Central memory CD4-positive, alpha-beta T cell (primary cell): ENCODE data around the gene C1QTNF4.
A peak's percentile ranks its signal among the peaks of the same experiment; 100 is the strongest.
"Not testable (repeated sequence)": the region's sequence is repeated elsewhere in the genome, so short reads cannot be mapped to it uniquely, and the experiment has no call there.

ENCODE experiments used
- DNase-seq: peaks from one replicate; pipeline ENCODE4 v3.0.0; 2022
- total RNA-seq, 3 experiments: gene quantifications; one replicate each; lab custom pipeline; 2026; lab: John Stamatoyannopoulos, UW

The C1QTNF4 gene
- total RNA-seq, result 0 to 0.19 (median 0.11) reads per million in 3 experiments

DNA sequence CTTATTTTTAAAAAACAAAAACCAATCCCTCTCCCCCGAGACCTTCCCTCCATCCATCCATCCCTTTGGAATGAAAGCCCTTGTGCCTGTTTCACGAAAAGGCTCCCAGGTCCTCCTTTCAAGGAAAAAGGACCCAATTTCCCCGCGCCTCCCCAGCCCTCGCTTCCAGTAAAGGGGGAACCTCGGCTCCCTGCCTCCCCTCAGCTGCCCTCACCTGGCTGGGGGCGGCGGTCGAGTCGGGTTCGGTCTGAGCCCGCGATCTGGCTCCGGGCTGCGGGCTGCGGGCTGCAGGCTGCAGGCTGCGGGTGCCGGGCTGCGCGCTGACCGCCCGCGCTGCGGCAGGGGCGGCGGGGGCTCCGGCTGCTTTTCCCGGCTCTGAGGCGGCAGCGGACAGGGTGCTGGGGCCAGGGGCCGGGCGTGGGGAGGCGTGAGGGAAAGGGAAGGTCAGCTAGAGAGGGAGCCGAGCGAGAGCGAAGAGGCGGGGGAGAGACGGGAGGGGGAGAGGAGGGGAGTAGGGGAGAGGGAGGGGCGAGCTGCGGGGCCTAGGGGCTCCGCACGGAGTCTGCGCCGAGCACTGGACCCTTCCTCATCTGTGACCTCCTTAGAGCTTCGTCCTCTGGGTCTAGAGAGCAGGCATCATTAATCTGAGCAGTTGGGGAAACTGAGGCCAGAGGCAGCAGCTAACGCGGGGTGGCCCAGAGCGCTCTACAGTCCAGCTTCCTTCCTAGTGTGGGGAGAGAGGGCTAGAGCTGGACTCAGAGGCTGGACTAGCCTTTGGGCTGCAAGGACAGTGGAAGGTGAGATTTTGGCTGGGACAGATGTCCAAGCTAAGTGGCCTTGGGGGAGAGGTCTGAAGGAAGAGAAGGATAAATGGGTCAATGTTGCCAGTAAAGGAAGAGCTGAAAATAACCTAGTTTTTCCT, at the start of gene C1QTNF4:
Gene C1QTNF4 (minus strand): TSS at position 478 of the 922 bp plus-strand sequence. CDS start 3,601 bp downstream, outside the sequence.
- no peak for DNase-seq

DNA sequence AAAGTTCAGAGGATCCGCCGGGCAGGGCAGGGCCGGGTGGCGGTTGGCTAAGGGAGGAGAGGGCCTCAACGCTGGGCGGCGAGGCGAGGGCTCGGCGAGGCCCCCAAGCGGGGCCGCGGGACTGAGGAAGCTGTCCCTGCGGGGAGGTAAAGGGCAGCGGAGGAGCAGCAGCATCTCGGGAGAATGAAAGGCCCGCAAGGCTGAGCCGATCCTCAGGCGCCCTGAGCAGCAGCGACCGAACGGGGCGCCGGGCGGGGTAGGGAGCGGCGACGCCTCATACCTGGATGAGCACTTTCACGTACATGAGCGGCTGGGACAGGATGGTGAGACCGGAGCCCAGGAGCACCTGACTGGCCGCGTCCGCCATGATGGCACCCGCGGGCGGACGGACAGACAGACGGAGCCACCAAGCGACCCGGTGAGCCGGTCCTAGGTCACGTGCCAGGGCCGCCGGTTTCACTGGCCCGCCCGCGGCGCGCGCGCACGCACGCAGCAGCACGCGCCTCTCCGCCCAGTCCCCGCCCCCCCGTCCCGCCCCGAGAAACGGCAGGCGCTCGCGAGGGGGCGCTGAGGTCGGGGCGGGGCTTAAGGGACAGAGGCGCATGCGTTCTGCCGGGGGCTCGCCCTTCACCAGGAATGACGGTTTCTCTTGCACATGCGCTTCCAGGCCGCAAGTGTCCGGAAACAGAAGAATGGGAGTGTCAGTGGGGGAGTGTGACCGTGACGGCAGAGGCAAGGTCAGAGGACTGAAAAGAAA, 48.1 kb upstream of the C1QTNF4 start, which contains the start of gene MTCH2:
Gene MTCH2 (minus strand): TSS at position 461 of the 757 bp plus-strand sequence. CDS start 94 bp downstream, at position 367.
- peak; percentile 95 for DNase-seq

DNA sequence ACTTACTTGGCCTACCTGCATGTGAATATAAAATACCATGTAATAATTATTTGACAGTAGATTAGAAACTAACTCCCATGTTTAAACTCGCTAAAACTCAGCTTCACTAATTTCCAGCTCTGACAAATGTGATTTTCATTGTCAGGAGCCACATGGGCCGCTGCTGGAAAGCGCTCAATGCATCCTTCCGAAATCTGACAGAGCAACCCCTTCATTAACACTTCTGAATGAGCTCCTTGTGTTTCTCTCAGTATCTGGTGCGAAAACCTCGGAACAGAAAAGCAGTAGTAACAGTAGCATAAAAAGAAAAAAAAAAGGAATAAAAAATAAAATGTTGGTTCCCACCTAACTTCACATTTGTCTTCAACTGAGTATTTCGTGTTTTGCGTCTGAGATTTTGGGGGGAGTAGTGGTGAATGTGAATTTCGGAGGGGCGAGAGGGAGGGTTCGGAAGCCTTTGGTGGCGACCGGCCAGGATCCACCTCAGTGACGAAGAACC, 47.4 kb upstream of the C1QTNF4 start:
- DNase-seq, result no peak

DNA sequence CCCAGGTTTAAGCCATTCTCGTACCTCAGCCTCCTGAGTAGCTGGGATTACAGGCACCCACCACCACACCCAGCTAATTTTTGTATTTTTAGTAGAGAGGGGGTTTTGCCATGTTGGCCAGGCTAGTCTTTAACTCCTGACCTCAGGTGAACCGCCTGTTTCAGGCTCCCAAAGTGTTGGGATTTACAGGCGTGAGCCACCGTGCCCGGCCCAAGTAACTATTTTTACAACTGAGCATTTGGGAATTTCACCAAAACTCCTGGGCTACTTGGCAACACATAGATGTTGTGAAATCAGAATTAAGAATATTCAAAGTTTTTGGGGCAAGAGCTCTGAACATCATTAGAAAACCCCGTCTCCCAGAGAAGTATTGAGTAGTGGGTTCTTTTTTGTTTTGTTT, 46.3 kb upstream of the C1QTNF4 start:
- not testable (repeated sequence) for DNase-seq

DNA sequence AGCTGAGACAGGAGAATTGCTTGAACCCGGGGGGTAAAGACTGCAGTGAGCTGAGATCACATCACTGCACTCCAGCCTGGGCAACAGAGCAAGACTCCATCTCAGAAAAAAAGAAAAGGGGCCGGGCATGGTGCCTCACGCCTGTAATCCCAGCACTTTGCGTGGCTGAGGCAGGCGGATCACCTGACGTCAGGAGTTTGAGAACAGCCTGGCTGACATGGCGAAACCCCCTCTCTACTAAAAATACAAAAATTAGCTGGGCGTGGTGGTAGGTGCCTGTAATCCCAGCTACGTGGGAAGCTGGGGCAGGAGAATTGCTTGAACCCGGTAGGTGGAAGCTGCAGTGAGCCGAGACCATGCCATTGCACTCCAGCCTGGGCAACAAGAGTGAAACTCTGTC, 42.1 kb upstream of the C1QTNF4 start:
- not testable (repeated sequence) for DNase-seq

DNA sequence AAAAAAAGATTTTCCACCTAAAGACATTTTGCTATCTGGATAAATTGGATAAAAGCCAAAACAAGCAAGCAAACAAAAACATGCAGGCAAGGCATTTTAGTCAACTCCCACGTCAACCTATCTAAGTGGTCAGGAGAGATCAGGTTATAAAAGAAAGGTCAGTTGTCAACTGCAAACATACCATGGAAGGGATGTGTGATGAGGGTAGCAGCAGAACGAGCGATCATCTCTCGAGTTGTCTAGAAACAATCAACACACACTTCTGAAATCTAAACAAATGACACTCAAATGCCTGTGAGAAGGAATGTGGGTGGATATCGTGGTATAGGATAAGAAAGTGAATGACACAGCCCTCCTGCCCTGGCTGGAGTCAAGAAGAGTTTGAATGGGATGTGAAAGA, 37.3 kb upstream of the C1QTNF4 start:
- no peak for DNase-seq

DNA sequence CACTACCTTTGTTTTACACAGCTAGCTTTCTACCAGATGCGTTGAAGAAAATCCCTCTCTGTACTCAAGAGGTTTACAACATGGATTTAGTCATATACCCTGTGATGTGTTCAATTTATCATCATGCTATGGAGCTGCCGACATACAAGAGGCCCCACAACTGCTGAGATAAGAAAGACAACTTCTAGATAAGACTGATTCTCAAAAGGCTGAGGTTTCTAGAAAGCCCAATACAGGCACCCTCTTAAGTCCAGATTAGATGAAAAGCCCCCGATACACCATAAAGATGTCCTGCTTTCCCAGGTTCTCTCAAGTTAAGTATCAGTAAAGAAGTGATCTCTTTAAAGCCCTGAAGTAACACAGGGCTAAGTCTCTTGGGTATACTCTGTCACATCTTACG, 33.8 kb upstream of the C1QTNF4 start:
- DNase-seq, result no peak

DNA sequence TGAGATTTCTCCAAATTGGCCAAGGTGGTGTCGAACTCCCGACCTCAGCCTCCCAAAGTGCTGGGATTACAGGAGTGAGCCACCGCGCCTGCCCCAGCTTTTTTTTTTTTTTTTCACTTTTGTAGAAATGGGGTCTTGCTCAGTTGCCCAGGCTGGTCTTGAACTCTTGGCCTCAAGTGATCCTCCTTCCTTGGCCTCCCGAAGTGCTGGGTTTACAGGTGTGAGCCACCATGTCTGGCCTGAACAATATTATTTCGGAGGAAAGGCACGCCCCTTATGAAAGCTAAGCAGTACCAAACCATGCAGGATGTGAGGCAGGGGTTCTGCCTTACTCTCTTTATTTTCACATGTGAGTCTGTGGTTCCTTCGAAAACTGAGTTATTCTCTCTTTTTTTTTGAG, 32.0 kb upstream of the C1QTNF4 start:
- DNase-seq, result no peak

DNA sequence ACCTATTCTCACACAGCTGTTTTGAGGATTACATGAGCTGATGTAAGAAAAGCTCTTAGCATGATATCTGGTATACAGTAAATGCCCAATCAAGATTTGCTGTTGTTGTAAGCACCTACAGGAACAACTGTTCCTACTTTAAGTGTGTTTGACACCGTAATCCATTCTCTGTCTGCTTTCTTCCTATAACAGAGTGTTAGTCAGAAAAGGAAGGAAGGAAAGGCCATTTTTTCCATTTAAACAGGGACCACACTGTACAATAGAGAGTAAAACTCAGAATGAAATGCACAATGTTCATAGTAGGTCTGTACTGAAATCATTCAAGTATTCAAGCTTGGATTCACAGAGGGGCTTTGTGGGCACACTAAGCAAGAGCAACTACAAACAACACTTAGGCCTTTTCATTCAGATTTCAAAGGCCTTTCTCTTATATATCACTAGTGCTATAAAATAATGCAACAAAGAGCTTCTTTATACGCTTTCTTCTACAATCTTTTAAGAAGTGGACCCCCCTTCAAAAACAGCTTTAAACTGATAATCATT, 26.7 kb upstream of the C1QTNF4 start:
- no peak for DNase-seq

DNA sequence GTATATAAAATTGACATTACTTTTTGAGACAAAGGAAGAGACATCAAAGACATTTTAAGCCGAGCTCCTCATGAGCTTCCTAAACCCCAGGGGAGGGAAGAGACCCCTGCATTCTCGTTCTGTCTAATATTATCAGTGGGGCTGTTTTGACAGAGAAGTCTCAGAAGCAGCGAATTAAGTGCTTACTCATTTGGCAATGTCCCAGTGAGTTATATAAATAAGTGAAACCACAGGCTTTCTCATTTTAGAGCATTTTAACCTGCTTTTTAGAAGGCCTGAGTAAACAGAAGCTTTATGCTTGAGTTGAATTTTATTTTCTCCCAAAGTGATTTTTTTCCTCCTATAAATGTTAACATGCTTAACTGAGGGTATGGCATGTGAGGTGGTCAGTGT, 23.2 kb upstream of the C1QTNF4 start:
- DNase-seq, result no peak

DNA sequence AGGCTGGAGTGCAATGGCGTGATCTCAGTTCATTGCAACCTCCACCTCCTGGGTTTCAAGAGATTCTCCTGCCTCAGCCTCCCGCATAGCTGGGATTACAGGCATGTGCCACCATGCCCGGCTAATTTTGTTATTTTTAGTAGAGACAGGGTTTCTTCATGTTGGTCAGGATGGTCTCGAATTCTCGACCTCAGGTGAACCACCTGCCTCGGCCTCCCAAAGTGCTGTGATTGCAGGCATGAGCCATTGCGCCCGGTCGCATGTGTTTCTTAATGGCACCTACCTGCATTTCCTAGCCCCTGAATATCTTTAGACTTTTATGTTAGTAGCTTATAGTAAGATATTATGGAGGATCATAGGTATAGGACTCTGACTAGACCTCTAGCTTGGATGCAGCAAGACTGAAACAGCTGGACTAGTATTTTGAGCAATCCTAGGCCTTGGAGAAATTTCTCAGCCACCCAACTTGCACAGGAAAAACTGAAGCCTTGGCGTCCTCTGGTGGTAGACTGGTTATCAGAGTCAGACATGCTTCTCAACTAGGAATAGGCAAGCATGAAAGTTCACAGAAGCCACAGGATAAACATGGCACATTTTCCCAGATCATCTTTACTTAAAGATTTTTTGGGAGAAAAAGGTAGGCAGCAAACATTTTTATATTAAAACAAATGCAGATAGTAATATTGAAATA, 22.7 kb upstream of the C1QTNF4 start:
- DNase-seq, result no peak

DNA sequence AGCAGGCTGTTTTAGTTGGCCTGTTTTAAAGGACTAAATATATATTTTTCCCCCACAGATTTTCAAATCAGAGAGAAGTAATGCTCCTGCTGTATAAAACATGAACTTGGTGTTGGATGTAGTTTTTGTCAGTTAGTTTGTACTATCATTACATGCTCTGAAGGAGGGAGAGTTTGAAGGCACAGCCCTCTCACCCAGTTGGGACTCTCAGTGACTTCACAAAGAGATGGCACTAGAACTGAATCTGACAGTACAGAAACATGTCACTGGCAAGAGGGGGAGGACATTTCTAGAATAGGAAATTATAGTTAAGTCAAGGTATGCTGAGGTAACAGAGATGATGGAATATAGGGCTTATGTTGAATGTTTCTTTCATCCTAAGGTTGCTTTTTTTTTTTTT, 21.0 kb upstream of the C1QTNF4 start:
- no peak for DNase-seq

DNA sequence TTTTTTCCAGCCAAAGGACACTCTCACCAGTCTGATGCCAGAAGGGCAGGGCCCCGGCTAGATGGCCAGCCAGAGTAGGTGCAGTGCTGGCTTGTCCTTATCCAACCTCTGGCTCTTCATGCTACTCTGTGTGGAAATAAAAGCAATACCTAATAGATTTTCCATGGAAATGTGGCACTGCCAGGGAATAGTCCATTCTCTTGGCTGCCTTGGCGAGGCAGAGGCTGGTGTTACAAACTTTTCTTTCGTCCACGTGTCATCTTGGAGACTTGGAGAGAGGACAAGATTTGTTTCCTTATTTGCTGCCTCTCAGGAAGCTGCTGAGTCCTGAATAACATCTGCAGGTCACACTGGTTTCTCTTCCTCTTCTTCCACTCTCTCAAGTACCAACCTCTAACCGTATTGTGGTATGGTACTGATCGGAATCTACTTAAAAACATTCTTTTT, 17.2 kb upstream of the C1QTNF4 start:
- DNase-seq, result no peak

DNA sequence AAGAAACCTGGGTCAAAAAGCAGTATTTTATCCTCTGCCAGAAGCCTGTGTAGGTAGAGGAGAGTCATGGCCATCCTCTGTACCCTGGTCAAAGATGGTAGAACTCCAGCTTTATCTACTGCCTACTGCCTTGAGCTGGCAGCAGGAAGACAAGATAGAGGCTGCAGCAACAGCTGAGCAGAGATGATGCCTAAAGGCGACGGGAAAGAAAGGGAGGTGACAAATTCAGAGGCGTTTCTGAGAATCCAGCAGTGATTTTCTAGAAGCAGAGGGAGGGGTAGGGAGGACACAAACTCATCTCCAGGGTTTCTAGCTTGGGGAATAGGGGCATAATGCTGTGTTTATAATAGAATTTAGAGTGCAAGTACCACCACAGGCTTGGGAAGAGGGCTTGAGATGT, 15.5 kb upstream of the C1QTNF4 start:
- DNase-seq, result no peak

DNA sequence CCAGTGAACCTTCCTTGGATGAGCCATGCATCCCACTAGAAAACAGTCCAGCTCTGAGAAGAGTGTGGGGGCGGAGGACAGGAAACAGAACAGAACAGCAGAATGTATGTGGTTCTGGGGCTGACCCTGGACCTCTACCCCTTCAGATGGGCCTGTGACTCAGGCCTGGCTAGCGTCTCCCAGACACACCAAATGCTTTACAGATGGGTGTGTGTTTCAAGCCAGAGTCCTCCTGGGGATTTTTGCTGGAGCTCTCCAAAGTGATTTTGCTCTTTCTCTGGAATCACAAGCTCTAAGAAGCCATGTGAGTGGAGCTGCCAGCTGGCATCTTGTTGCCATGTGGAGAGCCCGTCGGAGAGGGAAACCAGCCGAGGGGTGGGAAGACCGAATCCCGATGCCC, 13.2 kb upstream of the C1QTNF4 start:
- DNase-seq, result no peak

DNA sequence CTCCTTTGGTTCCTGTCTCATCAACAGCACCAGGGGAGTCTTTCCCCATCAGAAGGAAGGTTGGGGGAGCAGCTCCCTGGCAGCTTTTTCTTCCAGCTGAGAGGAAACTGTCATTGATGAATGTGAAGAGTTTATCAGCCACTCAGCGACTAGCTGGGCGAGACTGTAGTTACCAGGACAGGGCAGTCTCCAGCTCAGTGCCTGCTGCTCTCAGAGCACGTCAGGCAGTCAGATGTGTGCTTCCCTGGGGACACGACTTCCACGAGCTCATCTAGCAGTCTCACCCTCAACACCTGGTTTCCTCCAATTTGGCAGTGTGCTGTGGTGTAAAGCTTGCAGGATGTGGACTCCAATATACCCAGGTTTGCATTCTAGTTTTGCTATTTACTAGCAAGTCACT, 12.5 kb upstream of the C1QTNF4 start:
- no peak for DNase-seq

DNA sequence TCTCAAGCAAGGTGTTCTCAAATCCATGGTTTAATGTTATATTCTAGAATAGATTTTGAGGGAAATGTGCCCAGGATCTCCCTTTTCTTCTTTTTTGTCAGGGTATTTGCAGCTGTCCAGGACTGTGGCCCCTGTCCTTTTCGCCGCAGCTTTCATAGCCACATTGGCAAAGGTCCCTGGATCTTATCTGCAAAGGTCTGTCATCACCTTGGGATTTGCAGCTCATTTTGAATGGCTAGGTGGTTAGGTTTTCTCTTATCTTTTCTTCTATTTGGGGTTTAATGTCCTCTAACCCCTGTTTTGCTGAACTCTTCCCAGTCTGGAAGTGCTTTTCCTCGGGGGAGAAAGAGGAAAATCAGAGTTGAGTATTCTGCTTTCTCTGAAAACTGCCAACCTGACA, 11.7 kb upstream of the C1QTNF4 start:
- DNase-seq, result no peak

DNA sequence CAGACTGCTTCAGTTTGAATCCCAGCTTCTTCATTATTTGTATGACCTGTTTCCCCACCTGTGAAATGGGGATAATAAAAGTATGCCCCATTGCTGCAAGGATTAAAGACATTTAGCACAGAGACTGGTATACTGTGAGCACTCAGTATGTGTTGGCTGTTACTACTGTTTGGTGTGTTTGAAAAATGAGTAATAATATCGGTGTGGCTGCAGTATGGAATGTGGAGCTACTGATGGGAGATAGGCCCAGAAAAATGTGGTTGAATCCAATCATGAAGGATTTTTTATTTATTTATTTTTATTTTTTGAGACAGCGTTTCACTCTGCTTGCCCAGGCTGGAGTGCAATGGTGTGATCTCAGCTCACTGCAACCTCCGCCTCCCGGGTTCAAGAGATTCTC, 9.1 kb upstream of the C1QTNF4 start:
- DNase-seq, result no peak

DNA sequence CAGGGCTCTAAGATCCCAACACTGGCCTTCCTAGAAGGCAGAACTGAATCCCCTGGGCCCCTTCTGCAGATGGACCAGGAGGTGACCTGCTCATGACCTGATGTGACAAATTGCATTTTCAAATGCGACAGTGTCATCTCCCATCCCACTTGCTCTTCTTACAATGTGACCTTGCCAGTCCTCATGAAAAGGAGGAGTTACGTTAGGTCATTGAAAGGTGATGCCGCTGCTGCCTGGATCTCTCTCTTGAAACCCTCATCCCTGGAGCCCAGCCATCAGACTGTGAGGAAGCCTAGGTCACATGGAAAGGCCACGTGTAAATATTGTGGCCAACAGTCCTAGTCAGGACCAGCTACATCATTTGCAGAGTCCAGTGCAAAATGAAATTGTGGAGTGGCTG, 5.7 kb upstream of the C1QTNF4 start:
- no peak for DNase-seq

DNA sequence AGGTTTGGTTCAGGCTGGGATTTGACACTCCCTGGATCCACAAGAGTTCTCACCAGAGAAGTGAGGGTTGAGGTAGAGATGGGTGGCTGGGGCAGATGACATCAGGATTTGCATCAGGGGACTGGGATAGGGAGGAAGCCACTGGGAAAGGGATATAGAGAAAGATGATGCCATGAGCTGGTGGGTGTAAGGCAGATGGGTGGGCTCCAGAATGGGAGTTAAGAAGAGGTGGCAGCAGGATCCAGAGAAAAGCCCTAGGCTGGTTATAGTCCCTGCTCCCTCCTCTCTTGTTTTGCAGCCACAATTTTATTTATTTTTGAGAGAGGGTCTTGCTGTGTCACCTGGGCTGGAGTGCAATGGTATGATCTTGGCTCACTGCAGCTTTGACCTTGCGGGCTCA, 1.8 kb upstream of the C1QTNF4 start:
- no peak for DNase-seq

DNA sequence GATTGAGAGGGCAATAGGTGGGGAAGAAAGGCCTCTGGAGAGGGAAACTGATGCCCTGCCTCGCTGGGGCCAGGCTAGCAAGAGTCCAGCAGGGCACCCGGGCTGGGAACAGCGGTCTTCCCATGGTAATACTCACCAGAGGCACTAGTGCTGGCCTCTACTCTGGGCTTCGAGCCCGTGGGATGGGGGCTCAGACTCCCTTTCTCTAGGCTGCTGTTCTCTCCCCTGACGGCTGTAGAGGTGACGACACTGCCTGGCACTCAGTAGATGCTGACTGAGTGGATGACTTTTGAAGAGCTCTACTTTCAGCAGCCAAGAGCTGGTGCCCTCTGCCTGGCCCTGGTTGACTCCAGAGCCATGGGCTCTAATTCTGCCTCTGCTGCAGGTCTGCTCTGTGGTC, 818 bp upstream of the C1QTNF4 start:
- no peak for DNase-seq

DNA sequence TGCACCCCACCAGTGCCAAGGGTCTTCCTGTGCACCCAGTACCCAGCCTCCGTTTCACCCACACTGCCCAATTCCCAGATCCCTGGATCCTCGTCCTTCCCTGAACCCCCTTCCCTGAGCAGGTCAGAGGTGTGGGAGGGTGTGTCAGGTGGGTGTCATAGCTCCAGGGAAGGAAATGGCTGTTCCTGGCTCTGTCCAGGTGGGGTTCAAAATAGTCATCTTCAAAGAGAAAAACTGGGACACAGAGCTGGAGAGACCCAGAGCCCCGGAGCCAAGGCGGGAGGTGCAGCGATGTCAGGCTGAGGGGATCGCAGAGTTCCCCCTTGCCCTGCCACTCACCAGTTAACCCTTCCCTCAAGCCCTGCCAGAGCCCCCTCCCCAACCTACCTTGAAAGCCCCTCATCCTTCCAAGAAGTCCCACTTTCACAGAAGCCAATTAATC, 698 bp downstream of the C1QTNF4 start:
- no peak for DNase-seq

DNA sequence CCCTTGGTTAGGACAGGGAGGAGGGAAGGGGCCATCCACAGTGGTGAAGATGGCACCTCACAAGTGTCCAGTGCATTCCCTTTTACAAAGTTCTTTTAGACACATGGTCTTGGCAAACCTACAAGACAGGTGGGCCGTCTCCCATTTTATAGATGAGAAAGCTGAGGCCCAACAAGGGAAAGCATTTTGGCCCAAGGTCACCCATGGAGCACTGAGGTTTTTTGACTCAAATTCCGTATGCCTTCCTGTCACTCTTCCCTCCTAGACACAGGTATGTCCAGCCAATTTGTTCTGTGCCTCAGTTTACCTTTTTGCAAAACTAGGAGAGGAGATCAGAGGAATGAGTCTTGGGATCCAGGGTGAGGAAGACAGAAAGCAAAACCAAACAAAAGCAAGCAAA, 1.2 kb downstream of the C1QTNF4 start:
- no peak for DNase-seq
